HCT116 (cell line): ENCODE measurements around the gene VSIG2. TPM values are rescaled to one million over a fixed set of nuclear protein-coding genes. Genes with fewer than 3 reads are reported as not detected.

Experiments
- ATAC-seq: fragments of 200-7000 bp; cut with Tn5 transposase; 2 replicates; pipeline ENCODE4 v1.9.1; 2020; ENCODE audit warnings: mild to moderate bottlenecking, moderate library complexity
- BruUV-seq: library from RNA; stranded (reverse); fragments of 400-500 nt; replicated peaks from 2 replicates; lab custom pipeline; 2021; lab: Mats Ljungman, UMichigan
- CTCF ChIA-PET: fragments of 300-600 bp; sonication (Branson Sonifier 250); formaldehyde crosslinking; loops from one replicate; lab custom pipeline; 2021; ENCODE audit warnings: antibody characterized with exemption; lab: Charles Lee
- POLR2A ChIA-PET: fragments of 300-600, 350-600 bp; sonication (Branson Sonifier 250); formaldehyde crosslinking; loops from one replicate; lab custom pipeline; 2021; ENCODE audit warnings: antibody characterized with exemption; lab: Charles Lee
- RAD21 ChIA-PET, 2 experiments: fragments of 300-600 bp; sonication (Branson Sonifier 250); formaldehyde crosslinking; loops; one replicate each; lab custom pipeline; 2023; ENCODE audit warnings: low total read pairs in 2 of 2; ENCODE audit not compliant: uncharacterized antibody in 2 of 2, unreplicated experiment in 2 of 2, low non-redundant PET in 1 of 2; lab: Charles Lee
- DNase-seq: peaks from one replicate; pipeline ENCODE4 v3.0.0-alpha.2; 2010; ENCODE audit warnings: low read depth, low spot score
- H2AFZ ChIP-seq: fragments of 200-600 bp; shearing (Covaris generic), sonication (generic); 2 replicates; pipeline ENCODE4 v1.6.1; 2017; ENCODE audit warnings: low read depth, mixed run types, mixed read lengths, antibody characterized with exemption, low read length; ENCODE audit not compliant: poor library complexity, severe bottlenecking
- H3K27ac ChIP-seq: 2 replicates; pipeline ENCODE4 v1.5.1; 2012; ENCODE audit warnings: low read depth, low read length
- H3K27me3 ChIP-seq: fragments of 200-600 bp; sonication (generic); 2 replicates; pipeline ENCODE4 v1.6.1; 2016; ENCODE audit warnings: mixed run types, low read length, mixed read lengths; ENCODE audit not compliant: insufficient read depth
- H3K36me3 ChIP-seq, 2 experiments: fragments of 200-500 bp in 1 of 2; fragments of 200-600 bp in 1 of 2; sonication (Bioruptor generic) in 1 of 2; sonication (generic) in 1 of 2; 2 replicates each; pipeline versions ENCODE4 v1.5.1 to v1.6.1; 2014 to 2016; ENCODE audit warnings: low read length in 2 of 2, inconsistent platforms in 1 of 2, mixed read lengths in 1 of 2, mixed run types in 1 of 2; ENCODE audit not compliant: insufficient read depth in 2 of 2, control insufficient read depth in 1 of 2
- H3K4me1 ChIP-seq, 2 experiments: fragments of 200-600 bp in 1 of 2; sonication (generic) in 1 of 2; 2 replicates each; pipeline versions ENCODE4 v1.5.1 to v1.6.1; 2012 to 2017; ENCODE audit warnings: low read length in 2 of 2, inconsistent platforms in 1 of 2, mild to moderate bottlenecking in 1 of 2, mixed read lengths in 1 of 2, mixed run types in 1 of 2, moderate library complexity in 1 of 2; ENCODE audit not compliant: insufficient read depth in 2 of 2, control insufficient read depth in 1 of 2
- H3K4me2 ChIP-seq: fragments of 200-600 bp; sonication (generic); 2 replicates; pipeline ENCODE4 v1.6.1; 2017; ENCODE audit warnings: mixed run types, low read length, mixed read lengths
- H3K4me3 ChIP-seq, 2 experiments: fragments of 200-600 bp in 1 of 2; sonication (generic) in 1 of 2; replicated peaks in 1 of 2; 2 replicates each; pipeline ENCODE4 v1.5.1; 2011 to 2016; ENCODE audit warnings: low read length in 2 of 2, control low read depth in 1 of 2, low read depth in 1 of 2, mild to moderate bottlenecking in 1 of 2, mixed read lengths in 1 of 2, mixed run types in 1 of 2
- H3K79me2 ChIP-seq: fragments of 200-600 bp; sonication (generic); 2 replicates; pipeline ENCODE4 v1.6.1; 2017; ENCODE audit warnings: mild to moderate bottlenecking, mixed run types, low read length, moderate library complexity, mixed read lengths; ENCODE audit not compliant: insufficient read depth
- H3K9ac ChIP-seq: fragments of 200-600 bp; sonication (generic); 2 replicates; pipeline ENCODE4 v1.6.1; 2016; ENCODE audit warnings: low read length, mixed read lengths
- H3K9me2 ChIP-seq: fragments of 200-600 bp; sonication (generic), shearing (Covaris generic); 2 replicates; pipeline ENCODE4 v1.6.1; 2017; ENCODE audit warnings: mixed run types, mild to moderate bottlenecking, moderate library complexity; ENCODE audit not compliant: insufficient read depth
- H3K9me3 ChIP-seq, 2 experiments: fragments of 200-500 bp in 1 of 2; fragments of 200-600 bp in 1 of 2; sonication (Bioruptor generic) in 1 of 2; sonication (generic) in 1 of 2; 2 replicates each; pipeline ENCODE4 v1.6.1; 2014 to 2017; ENCODE audit warnings: low read length in 2 of 2, mixed read lengths in 2 of 2, inconsistent platforms in 1 of 2, low read depth in 1 of 2, mild to moderate bottlenecking in 1 of 2, mixed run types in 1 of 2, moderate library complexity in 1 of 2; ENCODE audit not compliant: control insufficient read depth in 1 of 2, insufficient read depth in 1 of 2
- H4K20me1 ChIP-seq: fragments of 200-600 bp; sonication (generic), shearing (Covaris generic); 2 replicates; pipeline ENCODE4 v1.6.1; 2017; ENCODE audit warnings: mixed run types, mild to moderate bottlenecking, moderate library complexity; ENCODE audit not compliant: insufficient read depth
- ELF1 ChIP-seq: IDR thresholded peaks from 2 replicates; pipeline ENCODE4 v1.6.1; 2012; ENCODE audit warnings: low read depth, borderline replicate concordance
- EZH2 ChIP-seq: fragments of 200-600 bp; sonication (generic); IDR thresholded peaks from 2 replicates; pipeline ENCODE4 v1.6.1; 2017; ENCODE audit warnings: antibody characterized with exemption, mixed run types
- RAD21 ChIP-seq: IDR thresholded peaks from 2 replicates; pipeline ENCODE4 v1.6.1; 2012; ENCODE audit warnings: low read depth, mild to moderate bottlenecking
- SIN3A ChIP-seq: IDR thresholded peaks from 2 replicates; pipeline ENCODE4 v1.6.1; 2012; ENCODE audit warnings: low read depth
- SP1 ChIP-seq: IDR thresholded peaks from 2 replicates; pipeline ENCODE4 v1.6.1; 2012; ENCODE audit warnings: low read depth
- TCF7L2 ChIP-seq: IDR thresholded peaks from 2 replicates; pipeline ENCODE4 v1.7.0; 2011; ENCODE audit warnings: borderline replicate concordance, inconsistent platforms; ENCODE audit not compliant: insufficient read depth, insufficient read length; ENCODE audit errors: extremely low read depth
- YY1 ChIP-seq: IDR thresholded peaks from 2 replicates; pipeline ENCODE4 v1.6.1; 2011; ENCODE audit warnings: low read length, low read depth, moderate library complexity, mild to moderate bottlenecking; ENCODE audit not compliant: insufficient replicate concordance; ENCODE audit errors: extremely low read depth
- ZFX ChIP-seq: fragments of 450-650 bp; IDR thresholded peaks from 2 replicates; pipeline ENCODE4 v1.6.1; 2017
- intact Hi-C: fragments of 100-400 bp; cut with micrococcal nuclease; formaldehyde crosslinking; loops from 2 replicates; pipeline ENCODE4 v1.10.0; 2022
- total RNA-seq: library from RNA; stranded (reverse); gene quantifications from one replicate; pipeline ENCODE4 v1.2.1, GENCODE V29; 2021; ENCODE audit not compliant: unreplicated experiment
- TF ChIP-seq, protein P1 (sequence below): IDR thresholded peaks from 2 replicates; pipeline ENCODE4 v1.6.1; 2012; ENCODE audit warnings: low read depth
- TF ChIP-seq, protein P2 (sequence below), 3 experiments: fragments of 200-600 bp in 1 of 3; sonication (generic) in 1 of 3; IDR thresholded peaks in 2 of 3; conservative IDR thresholded peaks in 1 of 3; 2 replicates each; pipeline ENCODE4 v1.5.1; 2012 to 2017; ENCODE audit warnings: low read depth in 2 of 3, low read length in 2 of 3, antibody characterized with exemption in 1 of 3, borderline replicate concordance in 1 of 3, control low read depth in 1 of 3, mild to moderate bottlenecking in 1 of 3, mixed read lengths in 1 of 3, mixed run types in 1 of 3, moderate library complexity in 1 of 3; ENCODE audit not compliant: insufficient read depth in 1 of 3

VSIG2 gene
- total RNA-seq, 1 experiment from 2014 or later, result not detected

DNA sequence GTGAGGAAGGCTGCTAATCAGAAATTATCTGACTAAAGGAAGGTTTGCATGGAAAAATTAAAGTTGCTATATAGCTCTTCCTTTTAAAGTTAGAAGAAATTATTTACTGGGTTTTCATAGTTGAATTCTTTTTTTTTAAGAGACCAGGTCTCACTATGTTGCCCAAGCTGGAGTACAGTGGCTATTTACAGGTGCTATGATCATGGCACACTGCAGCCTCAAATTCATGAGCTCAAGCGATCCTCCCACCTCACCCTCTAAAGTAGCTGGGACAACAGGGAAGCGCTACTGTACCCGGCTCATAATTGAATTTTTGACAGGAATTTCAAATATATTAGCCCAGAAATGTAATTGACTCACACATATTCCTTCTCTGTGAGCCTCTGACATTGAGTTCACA, 44.3 kb upstream of the VSIG2 start:
- ChIA-PET RAD21 (no interaction called here), CTCF (interaction anchor here (1.8 kb wide), 1 partner anchor 40 kb away, joined by 4 read pairs; no protein-coding TSS in a partner anchor)
- H3K4me1 ChIP-seq, result peaks cover 6 to 24% of the 10 kb centered on the region in 2 experiments; a peak in 3 of 4 replicates
- H2AFZ ChIP-seq, result no peak overlapping the region
- no TSS peak for BruUV-seq
- no peak overlapping the region for H3K27ac ChIP-seq
- no peaks in the 10 kb centered on the region for H3K27me3 ChIP-seq
- H3K36me3 ChIP-seq, result no peaks in the 10 kb centered on the region
- DNase-seq, result no peak
- peaks cover 84% of the 10 kb centered on the region for H3K79me2 ChIP-seq
- no peak for TF ChIP-seq RAD21
- TF ChIP-seq, all 23 proteins: peak for 0
- H3K9me3 ChIP-seq, result no peaks in the 10 kb centered on the region
- no peak for ATAC-seq
- intact Hi-C loops, result no loop called here
- H3K9me2 ChIP-seq, result no peaks in the 10 kb centered on the region
- H3K4me3 ChIP-seq, result no peak overlapping the region
- no peak overlapping the region for H3K9ac ChIP-seq
- H3K4me2 ChIP-seq, result no peak overlapping the region
- H4K20me1 ChIP-seq, result 0 out of 2 replicates have a peak, but pooled peaks cover 9% of the 10 kb centered on the region
- POLR2A ChIA-PET, result no interaction called here

DNA sequence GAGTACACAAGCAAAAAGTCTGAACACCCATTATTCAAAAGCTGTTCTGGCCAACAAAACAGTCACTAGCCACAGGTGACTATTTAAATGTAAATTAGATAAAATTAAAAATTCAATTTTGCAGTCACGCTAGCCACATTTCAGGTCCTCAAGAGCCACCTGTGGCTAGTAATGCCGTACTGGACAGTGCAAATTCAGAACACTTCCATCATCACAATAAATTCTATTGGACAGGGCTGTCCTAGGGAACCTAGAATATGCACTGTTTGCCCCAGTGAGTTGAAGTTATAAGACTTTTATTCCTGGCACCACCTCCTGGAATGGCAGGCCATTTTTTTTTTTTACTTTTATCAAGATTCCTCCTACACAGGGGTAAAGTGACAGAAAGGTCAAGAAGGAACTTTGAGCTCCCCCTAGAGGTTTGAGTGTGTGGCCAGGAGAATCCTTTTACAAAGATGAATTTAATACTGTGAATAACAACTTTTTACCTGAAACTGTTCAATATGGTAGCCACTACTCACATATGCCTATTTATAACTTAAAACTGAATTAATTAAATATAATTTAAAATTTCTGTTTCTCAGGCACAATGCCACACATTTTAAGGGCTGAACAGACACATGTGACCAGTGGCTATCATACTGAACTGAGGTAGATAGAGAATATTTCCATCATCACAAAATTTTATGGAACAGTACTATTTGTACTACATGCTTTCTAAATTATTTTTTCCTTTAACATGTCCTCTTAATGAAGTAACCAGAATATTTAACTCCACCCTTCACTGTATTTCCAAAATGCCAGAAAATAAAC, 41.6 kb upstream of the VSIG2 start:
- no peaks in the 10 kb centered on the region for H3K9me2 ChIP-seq
- ATAC-seq (peak; percentile 93), DNase-seq (peak; percentile 43)
- no peak overlapping the region for H3K27ac ChIP-seq
- H3K4me2 ChIP-seq, result peak overlapping the region; percentile 30; the same call in 1 of the 2 replicates
- no peak overlapping the region for H3K9ac ChIP-seq
- H3K4me1 ChIP-seq, result peaks cover 3 to 14% of the 10 kb centered on the region in 2 experiments; a peak in 3 of 4 replicates
- H3K9me3 ChIP-seq, result no peaks in the 10 kb centered on the region
- intact Hi-C loops, result loop anchor here (1.0 to 2.0 kb wide), 2 partner anchors 43 to 124 kb away; no protein-coding TSS in a partner anchor
- no TSS peak for BruUV-seq
- ChIA-PET CTCF (interaction anchor here (0.6 to 4.0 kb wide), 23 partner anchors 8 to 391 kb away, joined by 3 to 27 read pairs (median 5); partner anchors contain the start of genes SIAE, SPA17 and TBRG1), POLR2A (interaction anchor here (0.9 to 1.2 kb wide), 3 partner anchors 10 to 125 kb away, joined by 3 to 4 read pairs (median 3); no protein-coding TSS in a partner anchor), RAD21 (interaction anchor here (0.6 to 1.4 kb wide), 3 partner anchors 54 to 125 kb away, joined by 3 to 5 read pairs (median 3); partner anchors contain the start of gene NRGN (in 1 of the 2))
- H2AFZ ChIP-seq, result no peak overlapping the region
- H3K4me3 ChIP-seq, result no peak overlapping the region
- no peaks in the 10 kb centered on the region for H3K36me3 ChIP-seq
- 0 out of 2 replicates have a peak, but pooled peaks cover 18% of the 10 kb centered on the region for H4K20me1 ChIP-seq
- H3K27me3 ChIP-seq, result no peaks in the 10 kb centered on the region
- peaks cover 97% of the 10 kb centered on the region for H3K79me2 ChIP-seq
- no peak for TF ChIP-seq ZFX
- peak; percentile 77 for TF ChIP-seq RAD21
- TF ChIP-seq, protein P1, sequence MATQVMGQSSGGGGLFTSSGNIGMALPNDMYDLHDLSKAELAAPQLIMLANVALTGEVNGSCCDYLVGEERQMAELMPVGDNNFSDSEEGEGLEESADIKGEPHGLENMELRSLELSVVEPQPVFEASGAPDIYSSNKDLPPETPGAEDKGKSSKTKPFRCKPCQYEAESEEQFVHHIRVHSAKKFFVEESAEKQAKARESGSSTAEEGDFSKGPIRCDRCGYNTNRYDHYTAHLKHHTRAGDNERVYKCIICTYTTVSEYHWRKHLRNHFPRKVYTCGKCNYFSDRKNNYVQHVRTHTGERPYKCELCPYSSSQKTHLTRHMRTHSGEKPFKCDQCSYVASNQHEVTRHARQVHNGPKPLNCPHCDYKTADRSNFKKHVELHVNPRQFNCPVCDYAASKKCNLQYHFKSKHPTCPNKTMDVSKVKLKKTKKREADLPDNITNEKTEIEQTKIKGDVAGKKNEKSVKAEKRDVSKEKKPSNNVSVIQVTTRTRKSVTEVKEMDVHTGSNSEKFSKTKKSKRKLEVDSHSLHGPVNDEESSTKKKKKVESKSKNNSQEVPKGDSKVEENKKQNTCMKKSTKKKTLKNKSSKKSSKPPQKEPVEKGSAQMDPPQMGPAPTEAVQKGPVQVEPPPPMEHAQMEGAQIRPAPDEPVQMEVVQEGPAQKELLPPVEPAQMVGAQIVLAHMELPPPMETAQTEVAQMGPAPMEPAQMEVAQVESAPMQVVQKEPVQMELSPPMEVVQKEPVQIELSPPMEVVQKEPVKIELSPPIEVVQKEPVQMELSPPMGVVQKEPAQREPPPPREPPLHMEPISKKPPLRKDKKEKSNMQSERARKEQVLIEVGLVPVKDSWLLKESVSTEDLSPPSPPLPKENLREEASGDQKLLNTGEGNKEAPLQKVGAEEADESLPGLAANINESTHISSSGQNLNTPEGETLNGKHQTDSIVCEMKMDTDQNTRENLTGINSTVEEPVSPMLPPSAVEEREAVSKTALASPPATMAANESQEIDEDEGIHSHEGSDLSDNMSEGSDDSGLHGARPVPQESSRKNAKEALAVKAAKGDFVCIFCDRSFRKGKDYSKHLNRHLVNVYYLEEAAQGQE, result no peak
- no peak for TF ChIP-seq TCF7L2
- no peak for TF ChIP-seq EZH2
- no peak for TF ChIP-seq SIN3A
- TF ChIP-seq ELF1, result no peak
- TF ChIP-seq YY1, result no peak
- TF ChIP-seq, protein P2, sequence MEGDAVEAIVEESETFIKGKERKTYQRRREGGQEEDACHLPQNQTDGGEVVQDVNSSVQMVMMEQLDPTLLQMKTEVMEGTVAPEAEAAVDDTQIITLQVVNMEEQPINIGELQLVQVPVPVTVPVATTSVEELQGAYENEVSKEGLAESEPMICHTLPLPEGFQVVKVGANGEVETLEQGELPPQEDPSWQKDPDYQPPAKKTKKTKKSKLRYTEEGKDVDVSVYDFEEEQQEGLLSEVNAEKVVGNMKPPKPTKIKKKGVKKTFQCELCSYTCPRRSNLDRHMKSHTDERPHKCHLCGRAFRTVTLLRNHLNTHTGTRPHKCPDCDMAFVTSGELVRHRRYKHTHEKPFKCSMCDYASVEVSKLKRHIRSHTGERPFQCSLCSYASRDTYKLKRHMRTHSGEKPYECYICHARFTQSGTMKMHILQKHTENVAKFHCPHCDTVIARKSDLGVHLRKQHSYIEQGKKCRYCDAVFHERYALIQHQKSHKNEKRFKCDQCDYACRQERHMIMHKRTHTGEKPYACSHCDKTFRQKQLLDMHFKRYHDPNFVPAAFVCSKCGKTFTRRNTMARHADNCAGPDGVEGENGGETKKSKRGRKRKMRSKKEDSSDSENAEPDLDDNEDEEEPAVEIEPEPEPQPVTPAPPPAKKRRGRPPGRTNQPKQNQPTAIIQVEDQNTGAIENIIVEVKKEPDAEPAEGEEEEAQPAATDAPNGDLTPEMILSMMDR (IDR thresholded peaks at IDR 0.05 in 2 of 3, conservative IDR thresholded peaks at IDR 0.05 in 1 of 3; ENCODE audit: borderline replicate concordance in 1 of 3, insufficient read depth in 1 of 3, low read depth in 2 of 3, low read length in 2 of 3), result peak; percentile 69 to 87 (median 73); a peak in 5 of 6 replicates
- no peak for TF ChIP-seq SP1
